PC-3 (cell line): ENCODE results near the gene RAB8A.

ENCODE experiments used
- EZH2 ChIP-seq: fragments of 300-600 bp; sonication (generic); IDR thresholded peaks from one replicate; pipeline ENCODE4 v1.6.1; 2017; ENCODE audit warnings: antibody characterized with exemption, mild to moderate bottlenecking, low read length; ENCODE audit not compliant: unreplicated experiment
- EZH2phosphoT487 ChIP-seq: fragments of 300-600 bp; sonication (generic); IDR thresholded peaks from 2 replicates; pipeline ENCODE4 v1.6.1; 2018; ENCODE audit warnings: mild to moderate bottlenecking, antibody characterized with exemption, low read length, borderline replicate concordance
- TF ChIP-seq, protein P1 (sequence below): fragments of 300-600 bp; sonication (generic); conservative IDR thresholded peaks from 2 replicates; pipeline ENCODE4 v1.5.1; 2017; ENCODE audit warnings: antibody characterized with exemption, low read depth, mild to moderate bottlenecking, low read length

GRCh38 chr19:16146112-16146511 lies 34.4 kb downstream of the RAB8A start:
- TF ChIP-seq, protein P1, sequence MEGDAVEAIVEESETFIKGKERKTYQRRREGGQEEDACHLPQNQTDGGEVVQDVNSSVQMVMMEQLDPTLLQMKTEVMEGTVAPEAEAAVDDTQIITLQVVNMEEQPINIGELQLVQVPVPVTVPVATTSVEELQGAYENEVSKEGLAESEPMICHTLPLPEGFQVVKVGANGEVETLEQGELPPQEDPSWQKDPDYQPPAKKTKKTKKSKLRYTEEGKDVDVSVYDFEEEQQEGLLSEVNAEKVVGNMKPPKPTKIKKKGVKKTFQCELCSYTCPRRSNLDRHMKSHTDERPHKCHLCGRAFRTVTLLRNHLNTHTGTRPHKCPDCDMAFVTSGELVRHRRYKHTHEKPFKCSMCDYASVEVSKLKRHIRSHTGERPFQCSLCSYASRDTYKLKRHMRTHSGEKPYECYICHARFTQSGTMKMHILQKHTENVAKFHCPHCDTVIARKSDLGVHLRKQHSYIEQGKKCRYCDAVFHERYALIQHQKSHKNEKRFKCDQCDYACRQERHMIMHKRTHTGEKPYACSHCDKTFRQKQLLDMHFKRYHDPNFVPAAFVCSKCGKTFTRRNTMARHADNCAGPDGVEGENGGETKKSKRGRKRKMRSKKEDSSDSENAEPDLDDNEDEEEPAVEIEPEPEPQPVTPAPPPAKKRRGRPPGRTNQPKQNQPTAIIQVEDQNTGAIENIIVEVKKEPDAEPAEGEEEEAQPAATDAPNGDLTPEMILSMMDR: no peak
- TF ChIP-seq EZH2 (no peak), EZH2phosphoT487 (no peak)
